ENCODE results near the gene EML4. TPM values are rescaled to one million over a fixed set of nuclear protein-coding genes. Genes with fewer than 3 reads are reported as not detected.

EML4 gene
- total and polyA plus RNA-seq, 10 of the 15 experiments (the other 5 are each of a cell fraction or from before 2014, with no cell fraction given): 23.1 to 91.3 (median 77.4) TPM

DNA sequence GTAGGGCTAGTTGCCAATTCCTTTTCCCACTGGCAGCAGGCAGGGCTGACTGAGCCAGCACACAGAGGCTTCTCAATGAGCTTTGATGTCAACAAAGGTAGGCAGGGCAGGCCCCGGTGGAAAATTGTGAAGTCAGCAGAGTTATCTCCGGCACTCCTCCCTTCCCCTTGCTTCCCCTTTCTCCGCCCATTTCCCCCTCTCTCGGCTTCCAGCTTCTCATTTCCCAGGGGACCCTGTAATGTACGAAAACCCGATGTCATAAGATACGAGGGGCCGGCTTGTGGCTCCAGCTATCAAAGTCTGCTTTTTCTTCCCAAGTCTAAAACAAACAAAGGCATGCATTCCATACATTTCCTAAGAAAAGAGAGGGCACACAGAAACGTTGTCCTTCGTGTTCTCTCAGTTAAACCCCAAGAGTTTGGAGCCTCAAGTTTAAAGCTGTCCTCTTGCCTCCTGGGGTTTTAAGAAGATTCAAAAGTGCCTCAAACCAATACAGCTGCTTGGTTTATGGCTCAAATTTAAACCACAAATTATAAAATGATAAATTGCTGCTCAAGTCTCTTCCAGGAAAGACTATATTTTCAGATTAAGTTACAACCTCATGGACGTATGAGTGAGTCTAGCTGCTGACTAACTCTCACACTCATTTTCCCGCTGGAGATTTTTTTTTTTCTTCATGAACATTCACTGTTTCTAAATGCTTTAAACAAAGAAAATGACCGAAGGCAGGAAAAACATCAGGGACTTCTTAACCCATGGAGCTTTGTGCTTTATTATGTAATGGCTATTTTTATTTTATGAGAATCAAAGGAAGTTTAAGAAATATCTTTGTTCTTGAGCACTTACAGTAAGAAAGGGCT lies 27.2 kb upstream of the EML4 start:
- ChIA-PET SMC1A (ENCODE audit: uncharacterized antibody, unreplicated experiment) (interaction anchor here (0.7 to 3.7 kb wide), 17 partner anchors 8 to 98 kb away, joined by 3 to 19 read pairs (median 4); no protein-coding TSS in a partner anchor), CTCF (interaction anchor here (0.7 to 1.9 kb wide), 10 partner anchors 11 to 289 kb away, joined by 3 to 8 read pairs (median 4); no protein-coding TSS in a partner anchor), POLR2A (interaction anchor here (0.5 to 2.6 kb wide), 6 partner anchors 9 to 30 kb away, joined by 3 to 9 read pairs (median 4); no protein-coding TSS in a partner anchor), RAD21 (ENCODE audit: unreplicated experiment) (interaction anchor here (0.6 to 1.4 kb wide), 6 partner anchors 9 to 44 kb away, joined by 3 to 8 read pairs (median 4); no protein-coding TSS in a partner anchor)
- no peaks in the 10 kb centered on the region for H3K9me3 ChIP-seq (replicated peaks; ENCODE audit: control insufficient read depth, insufficient read depth, low read length)
- H3K9ac ChIP-seq (ENCODE audit: control insufficient read depth, insufficient read depth, low read length): no peak overlapping the region
- DNase-seq (ENCODE audit: low read depth, low spot score) (no peak), FAIRE-seq (peak; percentile 64), ATAC-seq (peak; percentile 49)
- H3K27ac ChIP-seq (ENCODE audit: control insufficient read depth, insufficient read depth): no peak overlapping the region
- in situ Hi-C loops (cut with MboI): no loop called here
- H3K27me3 ChIP-seq (replicated peaks in 1 of 2; ENCODE audit: control insufficient read depth in 2 of 2, insufficient read depth in 2 of 2, low read length in 1 of 2): no peaks in the 10 kb centered on the region
- peak overlapping the region; percentile 70 for H2AFZ ChIP-seq (ENCODE audit: control insufficient read depth, low read depth, low read length)
- H3K79me2 ChIP-seq (ENCODE audit: control insufficient read depth, insufficient read depth, low read length): no peaks in the 10 kb centered on the region
- H3K36me3 ChIP-seq (ENCODE audit: control insufficient read depth in 2 of 2, insufficient read depth in 2 of 2, low read length in 1 of 2): no peaks in the 10 kb centered on the region
- 31% methylated on average over 13 of the region's 13 CpGs for WGBS (ENCODE audit: insufficient coverage, insufficient replicate concordance, low lambda C conversion rate, missing lambda C conversion rate)
- H4K20me1 ChIP-seq (ENCODE audit: control insufficient read depth, insufficient read depth): no peaks in the 10 kb centered on the region
- H3K4me3 ChIP-seq: no peak overlapping the region
- intact Hi-C loops (cut with micrococcal nuclease; ENCODE audit: unreplicated experiment): no loop called here
- peak overlapping the region; percentile 63 for H3K4me2 ChIP-seq (ENCODE audit: control insufficient read depth, insufficient read depth)
- 0 out of 2 replicates have a peak, but pooled peaks cover 6% of the 10 kb centered on the region for H3K4me1 ChIP-seq (ENCODE audit: control insufficient read depth, insufficient read depth, low read length)
- TF ChIP-seq POU2F2 (IDR thresholded peaks at IDR 0.05; ENCODE audit: borderline replicate concordance, low read depth, low read length) (no peak), MEF2B (IDR thresholded peaks at IDR 0.05; ENCODE audit: partially characterized antibody, poor library complexity, severe bottlenecking) (peak; percentile 53), FOXK2 (IDR thresholded peaks at IDR 0.05) (no peak), MEF2A (IDR thresholded peaks at IDR 0.05; ENCODE audit: insufficient read depth, low read depth, low read length) (no peak)
- TF ChIP-seq, protein P1, sequence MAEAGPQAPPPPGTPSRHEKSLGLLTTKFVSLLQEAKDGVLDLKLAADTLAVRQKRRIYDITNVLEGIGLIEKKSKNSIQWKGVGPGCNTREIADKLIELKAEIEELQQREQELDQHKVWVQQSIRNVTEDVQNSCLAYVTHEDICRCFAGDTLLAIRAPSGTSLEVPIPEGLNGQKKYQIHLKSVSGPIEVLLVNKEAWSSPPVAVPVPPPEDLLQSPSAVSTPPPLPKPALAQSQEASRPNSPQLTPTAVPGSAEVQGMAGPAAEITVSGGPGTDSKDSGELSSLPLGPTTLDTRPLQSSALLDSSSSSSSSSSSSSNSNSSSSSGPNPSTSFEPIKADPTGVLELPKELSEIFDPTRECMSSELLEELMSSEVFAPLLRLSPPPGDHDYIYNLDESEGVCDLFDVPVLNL (IDR thresholded peaks at IDR 0.05; ENCODE audit: low read depth, low read length): no peak
- BruUV-seq (replicated peaks): no TSS peak
